Fibroblast of lung (primary cell): ENCODE measurements around the gene BRD1. TPM values are rescaled to one million over a fixed set of nuclear protein-coding genes. Genes with fewer than 3 reads are reported as not detected.

ENCODE experiments used
- DNase-seq, 2 donors: peaks; one replicate each; pipeline versions ENCODE4 v3.0.0 to v3.0.0-alpha.2; 2010; ENCODE audit warnings: low read depth in 2 of 2
- H2AFZ ChIP-seq: 2 replicates; pipeline ENCODE4 v1.5.1; 2012; ENCODE audit warnings: low read length, control low read depth, inconsistent platforms
- H3K27ac ChIP-seq: 2 replicates; pipeline ENCODE4 v1.5.1; 2011; ENCODE audit warnings: low read length, control low read depth; ENCODE audit not compliant: insufficient read depth
- H3K27me3 ChIP-seq: 2 replicates; pipeline ENCODE4 v1.5.1; 2011; ENCODE audit warnings: mild to moderate bottlenecking, low read length; ENCODE audit not compliant: control insufficient read depth, insufficient read depth
- H3K36me3 ChIP-seq: 2 replicates; pipeline ENCODE4 v1.5.1; 2011; ENCODE audit warnings: low read length; ENCODE audit not compliant: control insufficient read depth, insufficient read depth
- H3K4me1 ChIP-seq: 2 replicates; pipeline ENCODE4 v1.5.1; 2011; ENCODE audit warnings: low read length; ENCODE audit not compliant: control insufficient read depth, insufficient read depth; ENCODE audit errors: extremely low read depth
- H3K4me2 ChIP-seq: 2 replicates; pipeline ENCODE4 v1.5.1; 2011; ENCODE audit warnings: low read length, control low read depth; ENCODE audit not compliant: insufficient read depth; ENCODE audit errors: extremely low read depth
- H3K4me3 ChIP-seq, 4 experiments: fragments of 200-600 bp in 1 of 4; sonication (generic) in 1 of 4; replicated peaks in 1 of 4; 2 replicates each; pipeline ENCODE4 v1.5.1; 2011 to 2016; ENCODE audit warnings: low read length in 4 of 4, low read depth in 3 of 4, mild to moderate bottlenecking in 3 of 4, control low read depth in 2 of 4, inconsistent platforms in 1 of 4, mixed read lengths in 1 of 4; ENCODE audit not compliant: insufficient read depth in 1 of 4; ENCODE audit errors: control extremely low read depth in 1 of 4
- H3K79me2 ChIP-seq: 2 replicates; pipeline ENCODE4 v1.5.1; 2012; ENCODE audit warnings: mild to moderate bottlenecking, low read length, inconsistent platforms; ENCODE audit not compliant: control insufficient read depth, insufficient read depth
- H3K9ac ChIP-seq: 2 replicates; pipeline ENCODE4 v1.5.1; 2011; ENCODE audit warnings: mild to moderate bottlenecking, low read length, control low read depth; ENCODE audit not compliant: insufficient read depth
- H3K9me3 ChIP-seq: 2 replicates; pipeline ENCODE4 v1.5.1; 2012; ENCODE audit warnings: low read depth, low read length; ENCODE audit not compliant: control insufficient read depth, insufficient read depth
- H4K20me1 ChIP-seq: 2 replicates; pipeline ENCODE4 v1.5.1; 2011; ENCODE audit warnings: low read length; ENCODE audit not compliant: control insufficient read depth, insufficient read depth; ENCODE audit errors: extremely low read depth
- CTCF ChIP-seq, 2 donors: IDR thresholded peaks in 1 of 2; conservative IDR thresholded peaks in 1 of 2; 1 replicate in 1 of 2; 2 replicates in 1 of 2; pipeline ENCODE4 v1.5.1; 2011 to 2012; ENCODE audit warnings: low read length in 2 of 2, control low read depth in 1 of 2, inconsistent platforms in 1 of 2, low read depth in 1 of 2, mild to moderate bottlenecking in 1 of 2
- EZH2 ChIP-seq: IDR thresholded peaks from 2 replicates; pipeline ENCODE4 v1.5.1; 2012; ENCODE audit warnings: low read length, control low read depth, mild to moderate bottlenecking; ENCODE audit errors: missing control alignments
- polyA plus RNA-seq, 2 donors: library from polyadenylated mRNA; depleted of rRNA in 1 of 2; stranded (reverse) in 1 of 2; unstranded in 1 of 2; fragments of >200 nt; gene quantifications; 2 replicates each; pipeline ENCODE4 v1.2.1, GENCODE V29; 2011 to 2012; ENCODE audit warnings: missing spikeins in 1 of 2
- total RNA-seq: library from RNA; depleted of rRNA; stranded (reverse); fragments of >200 nt; gene quantifications from 2 replicates; pipeline ENCODE4 v1.2.1, GENCODE V29; 2014

The BRD1 gene
- total and polyA plus RNA-seq, 2 donors (not counting 1 experiment from before 2014, with no cell fraction given), result 4.3 to 26.6 TPM

GRCh38 chr22:49850021-49850911, 22.6 kb upstream of the BRD1 start:
- H3K9me3 ChIP-seq, result no peaks in the 10 kb centered on the region
- H3K27me3 ChIP-seq, result peaks cover 45% of the 10 kb centered on the region
- no peak overlapping the region for H2AFZ ChIP-seq
- TF ChIP-seq CTCF (conservative IDR thresholded peaks at IDR 0.05 in 1 of 2, IDR thresholded peaks at IDR 0.05 in 1 of 2; ENCODE audit: low read depth in 1 of 2, low read length in 2 of 2) (no peak), EZH2 (peak; percentile 41)
- no peak for DNase-seq
- H3K9ac ChIP-seq, result no peak overlapping the region
- no peak overlapping the region for H3K4me3 ChIP-seq
- H3K36me3 ChIP-seq, result no peaks in the 10 kb centered on the region
- no peaks in the 10 kb centered on the region for H4K20me1 ChIP-seq
- H3K27ac ChIP-seq, result no peak overlapping the region
- H3K79me2 ChIP-seq, result peaks cover 12% of the 10 kb centered on the region
- peaks cover 1% of the 10 kb centered on the region for H3K4me1 ChIP-seq
- no peak overlapping the region for H3K4me2 ChIP-seq

- H3K79me2 ChIP-seq, result peaks cover 3% of the 10 kb centered on the region
- H3K4me1 ChIP-seq, result no peaks in the 10 kb centered on the region
- H3K36me3 ChIP-seq, result no peaks in the 10 kb centered on the region
- peak overlapping the region in 1 of 4 experiments; percentile 10 for H3K4me3 ChIP-seq
- H3K9ac ChIP-seq, result no peak overlapping the region
- H3K27ac ChIP-seq, result no peak overlapping the region
- TF ChIP-seq CTCF (conservative IDR thresholded peaks at IDR 0.05 in 1 of 2, IDR thresholded peaks at IDR 0.05 in 1 of 2; ENCODE audit: low read depth in 1 of 2, low read length in 2 of 2) (no peak), EZH2 (peak; percentile 94)
- H3K4me2 ChIP-seq, result peak overlapping the region; percentile 13
- peaks cover 45% of the 10 kb centered on the region for H3K27me3 ChIP-seq
- H4K20me1 ChIP-seq, result no peaks in the 10 kb centered on the region
- no peaks in the 10 kb centered on the region for H3K9me3 ChIP-seq
- no peak overlapping the region for H2AFZ ChIP-seq
- no peak for DNase-seq
Observed at GRCh38 chr22:49849161-49850020, 21.7 kb upstream of the BRD1 start.

- Histone ChIP-seq H3K79me2 (no peaks in the 10 kb centered on the region), H2AFZ (no peak overlapping the region), H3K4me3 (peak overlapping the region in 1 of 4 experiments; percentile 33), H3K36me3 (no peaks in the 10 kb centered on the region), H3K4me2 (peak overlapping the region; percentile 13), H3K4me1 (no peaks in the 10 kb centered on the region), H3K27ac (no peak overlapping the region), H3K9me3 (no peaks in the 10 kb centered on the region), H4K20me1 (no peaks in the 10 kb centered on the region), H3K9ac (no peak overlapping the region), H3K27me3 (peaks cover 45% of the 10 kb centered on the region)
- DNase-seq, result no peak
- no peak for TF ChIP-seq CTCF (conservative IDR thresholded peaks at IDR 0.05 in 1 of 2, IDR thresholded peaks at IDR 0.05 in 1 of 2; ENCODE audit: low read depth in 1 of 2, low read length in 2 of 2)
- peak; percentile 30 for TF ChIP-seq EZH2
Observed at GRCh38 chr22:49848690-49849160, 21.1 kb upstream of the BRD1 start.
